Colon (tissue), 2 donors: ENCODE results near the gene KCNF1.

Experiments
- FAIRE-seq: peaks from 2 replicates; lab custom pipeline; 2012; peaks lifted over from hg19 to GRCh38; lab: Jason Lieb, UNC
- donor health status: control.
- donor health status: control.

Gene KCNF1, protein sequence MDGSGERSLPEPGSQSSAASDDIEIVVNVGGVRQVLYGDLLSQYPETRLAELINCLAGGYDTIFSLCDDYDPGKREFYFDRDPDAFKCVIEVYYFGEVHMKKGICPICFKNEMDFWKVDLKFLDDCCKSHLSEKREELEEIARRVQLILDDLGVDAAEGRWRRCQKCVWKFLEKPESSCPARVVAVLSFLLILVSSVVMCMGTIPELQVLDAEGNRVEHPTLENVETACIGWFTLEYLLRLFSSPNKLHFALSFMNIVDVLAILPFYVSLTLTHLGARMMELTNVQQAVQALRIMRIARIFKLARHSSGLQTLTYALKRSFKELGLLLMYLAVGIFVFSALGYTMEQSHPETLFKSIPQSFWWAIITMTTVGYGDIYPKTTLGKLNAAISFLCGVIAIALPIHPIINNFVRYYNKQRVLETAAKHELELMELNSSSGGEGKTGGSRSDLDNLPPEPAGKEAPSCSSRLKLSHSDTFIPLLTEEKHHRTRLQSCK

DNA sequence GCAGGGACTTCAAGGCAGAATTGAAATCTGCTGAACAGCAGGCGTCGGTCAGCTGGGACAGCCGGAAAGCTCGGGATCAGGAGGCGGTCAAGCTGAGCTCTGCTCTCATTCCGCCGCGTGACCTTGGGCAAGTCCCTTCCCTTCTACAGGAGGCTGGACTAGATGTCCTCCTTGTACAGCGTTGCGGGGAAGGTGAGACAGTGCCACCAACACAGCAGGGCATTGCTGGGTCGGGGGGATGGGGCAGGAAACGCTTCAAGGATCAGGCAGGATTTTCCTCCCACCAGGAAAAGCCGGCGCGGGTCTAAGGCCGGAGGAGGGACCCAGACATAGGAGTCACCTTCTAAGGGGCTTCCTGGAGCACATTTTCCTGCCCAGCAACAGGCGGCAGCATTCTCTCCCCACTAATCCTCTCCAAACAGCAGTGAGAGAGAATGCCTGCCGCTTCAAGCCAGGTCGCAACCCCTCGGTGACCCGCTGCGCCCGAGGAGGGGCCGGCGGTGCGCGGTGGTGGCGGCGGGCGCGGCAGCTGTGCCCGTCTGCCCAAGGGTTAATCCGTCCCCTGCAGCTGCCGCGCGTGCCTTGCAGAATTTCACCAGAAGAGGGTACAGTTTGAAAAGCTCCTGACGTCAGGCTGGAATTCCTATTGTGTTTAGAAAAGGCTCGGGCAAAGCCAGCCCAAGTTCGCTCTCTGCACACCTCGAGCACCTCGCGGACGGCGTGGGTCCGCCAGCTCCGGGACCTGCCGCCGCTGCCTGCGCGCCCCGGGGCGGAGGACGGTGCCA is at the start of gene KCNF1:
KCNF1 (plus strand) TSS at position 644 of the 785 bp plus-strand sequence. CDS start 493 bp downstream, outside the sequence.
- FAIRE-seq, result no peak

DNA sequence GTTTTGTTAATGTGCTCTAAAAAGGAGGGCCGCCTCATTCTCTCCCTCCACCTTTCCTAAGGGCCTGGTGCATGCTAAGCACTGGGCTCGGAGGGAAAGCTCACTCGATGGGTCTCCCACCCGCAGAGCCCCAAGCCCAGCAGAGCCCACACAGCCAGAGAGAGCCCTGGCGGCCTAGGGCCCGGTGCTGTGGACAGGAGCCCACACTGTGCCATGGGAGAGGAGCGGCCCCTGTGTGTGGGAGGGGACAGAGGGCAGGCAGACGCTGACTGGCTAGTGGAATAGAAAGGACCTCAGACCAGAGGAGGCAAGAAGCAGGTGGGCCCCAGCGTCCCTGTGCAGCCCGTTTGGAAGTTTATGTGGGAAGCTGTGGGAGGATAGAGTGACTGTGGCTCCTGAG is 49.4 kb upstream of the KCNF1 start:
- FAIRE-seq, result no peak

DNA sequence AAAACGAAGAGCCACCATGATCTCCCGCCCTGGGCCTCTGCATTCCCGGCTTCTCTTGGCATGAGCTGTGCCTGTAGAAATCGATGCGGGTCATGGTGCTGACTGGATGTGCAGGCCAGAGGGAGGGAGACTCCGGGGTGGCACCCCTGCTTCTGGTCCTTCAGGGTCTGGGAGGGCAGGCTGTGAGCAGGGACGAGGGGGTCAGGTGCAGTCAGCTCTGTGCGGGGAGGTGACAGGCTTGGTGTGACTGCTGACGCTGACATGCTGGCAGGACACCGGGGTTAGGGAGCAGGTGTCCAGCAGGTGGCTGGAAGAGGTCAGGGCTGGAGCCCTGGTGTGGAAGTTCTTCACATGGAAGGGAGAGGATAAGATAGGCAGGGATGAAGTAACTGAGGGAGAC is 48.7 kb upstream of the KCNF1 start:
- FAIRE-seq, result no peak

DNA sequence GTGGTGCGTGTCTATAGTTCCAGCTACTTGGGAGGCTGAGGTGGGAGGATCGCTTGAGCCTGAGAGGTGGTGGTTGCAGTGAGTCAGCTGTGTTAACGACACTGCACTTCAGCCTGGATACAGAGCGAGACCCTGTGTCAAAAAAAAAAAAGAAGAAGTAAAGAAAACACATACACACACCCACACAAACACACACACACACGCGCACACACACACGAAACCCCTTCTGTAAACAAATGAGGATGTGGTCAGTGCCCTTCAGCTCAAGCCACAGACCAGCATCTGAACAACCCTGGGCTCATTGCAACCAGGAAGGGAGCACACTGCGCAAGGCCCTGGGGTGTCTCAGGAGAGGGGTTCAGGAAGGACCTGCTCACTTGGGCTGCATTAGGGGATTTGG is 47.9 kb upstream of the KCNF1 start:
- FAIRE-seq, result no peak

DNA sequence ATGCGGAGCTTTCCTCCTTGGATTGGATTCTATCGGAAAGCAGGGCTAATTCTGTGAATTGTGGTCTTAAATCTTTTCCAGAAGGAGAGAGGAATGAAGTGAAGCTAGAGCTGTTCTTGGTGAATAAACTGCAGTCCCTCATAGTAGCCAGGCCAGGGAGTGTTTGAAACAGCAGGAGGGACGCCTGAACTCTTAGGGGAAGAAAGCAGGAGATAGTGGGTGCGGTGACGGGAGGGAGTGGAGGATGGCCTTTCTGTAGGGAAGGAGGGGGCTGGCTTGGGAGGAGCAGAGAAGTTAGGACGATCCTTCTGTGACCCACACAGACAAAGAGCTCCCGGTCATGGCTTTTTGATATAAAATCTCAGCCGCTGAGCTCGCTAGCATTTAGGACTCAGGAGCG is 47.5 kb upstream of the KCNF1 start:
- FAIRE-seq, result no peak

DNA sequence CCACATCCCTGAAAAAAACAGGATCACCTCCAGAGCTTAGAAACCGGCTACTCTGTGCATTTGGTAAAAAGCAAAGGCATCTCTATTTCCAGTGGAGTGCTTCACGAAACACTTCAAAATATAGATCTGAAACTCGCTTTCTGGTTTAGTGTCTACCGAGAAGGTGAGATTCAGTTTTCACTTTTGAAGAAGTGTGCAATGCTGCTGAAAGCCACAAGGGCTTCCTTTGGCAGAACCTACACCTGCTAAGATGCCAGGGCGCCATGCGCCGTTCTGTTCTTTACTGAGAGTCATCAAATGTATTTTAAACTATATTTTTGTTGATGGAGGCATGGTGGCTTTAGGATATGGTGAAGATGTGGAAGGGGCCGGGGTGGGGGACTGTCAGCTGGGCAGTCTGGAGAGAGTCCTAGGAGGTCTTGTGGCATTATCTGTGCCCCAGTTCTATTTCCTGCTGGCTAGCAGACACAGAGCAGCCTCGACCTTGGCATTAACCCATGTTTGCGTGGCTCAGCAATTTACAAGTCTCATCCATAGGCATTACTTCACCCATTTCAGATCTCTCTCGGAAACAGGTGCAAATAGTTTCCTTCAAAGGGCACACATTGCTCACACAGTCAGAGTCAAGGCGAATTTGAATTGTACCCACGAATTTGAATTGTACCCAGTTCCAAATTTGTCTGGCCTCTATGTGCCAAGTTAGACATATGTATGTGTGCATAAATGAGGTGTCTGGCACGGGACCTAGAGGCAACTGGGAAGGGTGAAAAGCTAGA is 46.7 kb upstream of the KCNF1 start:
- no peak for FAIRE-seq

DNA sequence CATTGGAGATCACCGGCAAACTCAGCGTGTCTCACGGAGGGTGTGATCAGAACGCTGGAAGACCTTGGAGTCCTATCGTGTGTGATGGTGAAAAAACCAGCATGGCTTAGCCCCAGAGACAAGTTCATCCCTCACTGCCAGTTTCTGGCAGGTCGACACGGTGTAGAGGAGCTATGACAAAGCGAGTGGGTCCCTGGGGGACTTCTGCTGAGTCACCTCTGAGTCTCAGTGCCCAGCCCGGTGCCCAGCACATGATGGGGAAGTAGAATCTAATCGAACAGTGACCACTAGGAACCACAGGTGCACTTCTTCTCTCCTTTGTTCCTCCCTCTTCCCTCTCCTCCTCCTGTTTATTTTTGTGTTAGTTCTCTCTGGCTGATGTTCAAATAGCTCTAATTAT is 45.9 kb upstream of the KCNF1 start:
- FAIRE-seq, result no peak

DNA sequence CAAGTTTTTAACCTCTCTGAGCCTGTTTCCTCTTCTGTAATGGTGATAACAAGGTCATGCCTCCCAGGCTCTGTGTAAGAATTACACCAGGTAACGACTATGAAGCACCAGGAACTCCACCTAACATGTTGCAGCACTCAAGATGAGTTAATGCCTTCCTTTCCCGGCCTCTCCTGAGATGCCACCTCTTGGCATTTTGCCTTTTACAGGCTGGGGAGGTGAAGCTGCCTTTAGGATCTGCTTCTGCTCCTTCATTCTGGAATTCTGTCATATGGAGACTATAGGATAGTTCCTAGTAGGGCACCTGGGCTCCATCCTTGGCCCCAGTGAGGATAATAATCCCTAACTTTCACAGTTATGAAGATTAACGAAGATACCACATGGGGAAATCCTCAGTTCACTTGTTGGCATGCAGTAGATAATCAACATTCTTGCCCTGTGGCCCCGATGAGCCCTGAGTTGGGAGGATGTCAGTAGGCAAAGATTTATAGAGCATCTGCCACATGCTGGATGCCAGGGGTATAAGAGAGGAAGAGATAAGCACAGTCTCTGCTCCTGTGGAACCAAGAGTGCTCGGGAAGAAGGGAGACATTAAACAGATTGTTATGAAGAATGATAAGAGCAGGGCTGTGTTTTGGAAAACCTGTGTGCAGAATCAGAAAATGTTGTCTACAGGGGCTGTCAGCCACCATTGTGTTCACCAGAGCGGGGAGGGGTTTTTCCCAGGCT is 43.9 kb upstream of the KCNF1 start:
- no peak for FAIRE-seq

DNA sequence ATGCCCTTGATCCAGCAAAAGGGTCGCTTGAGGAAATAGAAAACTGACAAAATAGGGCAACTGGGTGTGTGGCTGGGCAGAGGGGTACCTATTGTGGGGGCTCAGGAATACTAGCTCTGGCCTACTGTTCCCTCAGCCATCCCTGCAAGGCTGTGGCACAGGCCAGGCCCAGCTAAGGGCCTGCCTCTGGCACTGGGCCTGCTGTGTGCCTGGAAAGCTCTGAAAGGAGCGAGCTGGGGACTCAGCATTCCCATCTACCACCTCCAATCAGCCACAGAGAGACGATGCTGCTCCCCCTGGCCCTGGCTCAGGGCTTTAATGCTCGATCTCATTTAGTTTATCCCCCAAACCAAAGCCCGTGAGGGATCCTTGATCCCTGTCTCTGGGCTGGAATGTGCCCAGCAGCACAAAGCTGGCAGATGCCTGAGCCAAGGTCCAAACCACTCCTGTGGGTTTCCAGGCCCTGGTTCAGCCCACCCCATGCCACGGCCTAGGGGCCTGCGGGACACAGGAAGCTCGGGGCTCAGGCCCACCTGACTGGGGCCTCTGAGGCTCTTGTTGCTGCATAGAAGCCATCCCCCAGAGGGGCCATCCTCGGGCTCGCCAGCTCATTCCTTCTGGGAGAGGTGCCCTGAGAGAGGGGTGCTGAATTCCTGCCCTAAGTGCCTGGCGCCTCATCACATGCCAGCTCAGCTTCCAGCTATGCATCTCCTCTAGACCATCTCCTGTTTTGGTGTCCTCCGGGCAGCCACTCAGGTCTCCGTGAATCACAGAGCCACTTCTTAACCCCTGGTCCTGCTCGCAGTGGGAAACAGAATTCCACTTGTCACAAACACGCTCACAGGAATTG is 43.0 kb upstream of the KCNF1 start:
- FAIRE-seq, result no peak

DNA sequence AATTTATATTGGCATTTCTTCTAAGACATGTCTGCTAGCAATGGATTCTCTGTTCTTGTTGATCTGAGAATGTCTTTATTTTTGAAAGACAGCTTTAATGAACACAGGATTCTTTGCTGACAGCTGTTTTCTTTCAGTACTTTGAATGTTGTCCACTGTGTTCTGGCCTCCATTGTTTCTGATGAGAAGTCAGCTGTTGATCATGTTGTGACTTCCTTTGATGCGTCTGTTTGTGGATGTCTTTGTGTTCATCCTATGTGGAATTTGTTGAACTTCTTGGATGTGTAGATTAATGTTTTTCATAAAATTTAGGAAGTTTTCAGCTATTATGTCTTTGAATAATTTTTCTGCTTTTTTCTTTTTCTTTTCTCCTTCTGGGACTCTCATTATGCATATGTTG is 39.8 kb upstream of the KCNF1 start:
- FAIRE-seq, result no peak

DNA sequence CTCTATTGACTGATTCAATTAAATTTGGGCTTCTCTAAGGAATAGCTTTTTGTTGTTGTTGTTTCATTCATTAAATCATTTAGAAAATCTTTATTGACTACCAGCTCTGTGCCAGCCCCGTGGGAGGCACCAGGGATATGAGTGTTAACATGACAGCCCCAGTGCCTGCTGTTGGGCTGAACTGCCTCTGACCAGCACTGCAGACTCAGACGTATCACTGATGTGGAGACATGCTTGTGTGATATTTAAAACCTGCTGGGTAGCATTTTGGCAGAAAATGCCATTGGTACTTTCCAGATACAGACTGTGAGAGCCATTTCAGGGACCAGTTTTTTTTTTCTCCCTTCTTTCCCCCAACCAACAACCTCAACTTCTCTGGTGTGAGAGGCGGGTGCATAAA is 38.6 kb upstream of the KCNF1 start:
- FAIRE-seq, result no peak

DNA sequence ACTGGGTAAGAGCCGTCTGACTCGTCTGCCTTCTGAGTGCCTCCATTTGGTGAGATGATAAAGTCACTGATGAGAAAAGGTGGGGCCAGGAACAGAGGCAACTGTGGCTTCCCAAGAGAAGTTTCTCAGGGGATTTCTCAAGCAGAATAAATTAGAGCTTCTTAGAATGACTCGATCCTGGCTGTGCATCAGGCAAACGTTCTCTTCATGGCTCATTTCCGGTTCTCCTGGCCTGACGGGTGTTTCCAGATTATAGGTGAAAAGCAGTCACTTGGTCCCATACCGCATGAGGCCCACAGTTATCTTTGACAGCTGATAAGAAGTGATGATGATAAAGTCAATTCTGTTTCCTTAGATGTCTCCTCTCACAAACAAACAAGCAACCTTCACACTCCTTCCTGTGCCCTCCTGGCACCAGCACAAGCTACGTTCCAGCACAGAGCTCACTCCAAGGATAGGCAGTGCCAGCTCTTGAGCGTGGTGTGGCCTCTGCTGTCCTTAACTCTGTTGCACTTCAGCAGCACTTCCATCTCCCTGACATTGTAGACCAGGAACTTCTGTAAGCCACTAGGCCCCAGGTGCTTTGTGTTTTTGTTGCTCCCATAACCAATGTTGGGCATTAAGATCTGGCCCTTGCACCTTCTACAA is 37.8 kb upstream of the KCNF1 start:
- no peak for FAIRE-seq

DNA sequence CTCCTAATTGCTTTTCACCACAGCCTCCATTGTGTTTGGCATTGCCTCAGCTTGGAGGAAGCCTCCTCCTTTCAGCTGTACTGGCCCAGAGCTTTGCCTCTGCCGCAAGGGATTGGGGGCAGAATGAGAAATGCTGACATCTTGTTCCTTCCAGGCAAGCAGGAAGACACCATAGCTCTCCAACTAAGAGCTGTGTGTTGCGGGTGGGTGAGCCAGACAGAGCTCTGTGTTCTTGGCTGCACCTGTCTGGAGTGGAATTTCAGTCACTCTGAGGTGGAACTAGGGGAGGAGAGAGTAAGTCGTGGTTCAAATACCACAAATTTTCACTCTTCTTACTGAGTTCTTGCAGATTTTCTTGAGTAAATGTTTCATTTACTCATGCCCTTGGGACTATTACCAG is 36.6 kb upstream of the KCNF1 start:
- FAIRE-seq, result no peak

DNA sequence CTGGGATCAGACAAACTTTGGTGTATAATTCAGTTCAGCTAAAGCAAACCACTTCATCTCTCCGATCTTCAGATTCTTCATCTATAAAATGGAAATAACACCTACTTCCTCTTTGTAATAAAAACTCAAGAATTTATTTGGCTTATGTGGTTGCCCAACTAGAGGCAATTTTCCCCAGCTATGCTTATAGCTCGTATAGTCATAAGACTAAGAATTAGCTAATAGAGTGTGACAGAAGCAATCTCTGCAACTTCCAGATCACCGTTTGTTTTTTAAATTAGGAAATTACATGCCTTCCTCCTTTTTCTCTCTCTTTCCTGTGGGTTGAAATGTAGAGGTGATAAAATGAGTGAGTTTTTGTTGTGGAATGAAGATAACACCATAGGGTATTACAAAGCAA is 35.3 kb upstream of the KCNF1 start:
- no peak for FAIRE-seq

DNA sequence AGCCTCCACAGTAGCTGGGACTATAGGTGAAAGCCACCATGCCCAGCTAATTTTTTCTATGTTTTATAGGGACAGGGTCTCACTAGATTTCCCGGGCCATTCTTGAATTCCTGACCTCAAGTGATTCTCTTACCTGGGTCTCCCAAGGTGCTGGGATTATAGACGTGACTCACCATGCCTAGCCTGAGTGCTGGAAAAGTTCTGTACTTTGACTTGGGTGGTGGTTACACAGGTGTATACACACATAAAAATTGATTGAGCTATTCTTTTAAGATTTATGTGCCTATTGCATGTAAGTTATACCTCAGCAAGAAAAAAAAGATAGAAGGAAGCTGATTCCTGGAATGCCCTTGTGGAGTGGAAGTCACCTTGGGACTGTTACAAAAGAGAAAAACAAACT is 34.8 kb upstream of the KCNF1 start:
- FAIRE-seq, result peak; percentile 78

DNA sequence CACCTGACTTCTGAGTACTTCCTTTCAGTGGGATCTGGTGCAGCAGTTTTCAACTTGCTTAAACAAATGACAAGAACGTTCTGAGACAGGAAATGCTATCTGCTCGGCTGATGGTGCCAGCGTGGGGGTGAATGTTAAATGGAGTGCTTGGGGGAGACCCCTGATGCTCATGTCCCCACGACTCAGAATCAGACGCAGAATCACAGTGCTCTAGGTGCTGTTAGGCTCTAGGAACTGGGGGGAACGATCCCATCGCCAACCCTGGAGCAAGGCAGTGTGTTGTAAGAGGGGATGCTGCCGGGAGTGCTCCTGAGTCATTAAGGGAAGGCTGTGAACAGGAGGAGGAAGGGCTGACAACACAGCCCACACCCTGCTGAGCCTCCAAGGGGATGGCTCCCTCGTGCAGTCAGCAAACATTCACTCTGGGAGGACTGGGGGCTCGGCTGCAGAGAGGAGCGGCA is 34.1 kb upstream of the KCNF1 start:
- no peak for FAIRE-seq

DNA sequence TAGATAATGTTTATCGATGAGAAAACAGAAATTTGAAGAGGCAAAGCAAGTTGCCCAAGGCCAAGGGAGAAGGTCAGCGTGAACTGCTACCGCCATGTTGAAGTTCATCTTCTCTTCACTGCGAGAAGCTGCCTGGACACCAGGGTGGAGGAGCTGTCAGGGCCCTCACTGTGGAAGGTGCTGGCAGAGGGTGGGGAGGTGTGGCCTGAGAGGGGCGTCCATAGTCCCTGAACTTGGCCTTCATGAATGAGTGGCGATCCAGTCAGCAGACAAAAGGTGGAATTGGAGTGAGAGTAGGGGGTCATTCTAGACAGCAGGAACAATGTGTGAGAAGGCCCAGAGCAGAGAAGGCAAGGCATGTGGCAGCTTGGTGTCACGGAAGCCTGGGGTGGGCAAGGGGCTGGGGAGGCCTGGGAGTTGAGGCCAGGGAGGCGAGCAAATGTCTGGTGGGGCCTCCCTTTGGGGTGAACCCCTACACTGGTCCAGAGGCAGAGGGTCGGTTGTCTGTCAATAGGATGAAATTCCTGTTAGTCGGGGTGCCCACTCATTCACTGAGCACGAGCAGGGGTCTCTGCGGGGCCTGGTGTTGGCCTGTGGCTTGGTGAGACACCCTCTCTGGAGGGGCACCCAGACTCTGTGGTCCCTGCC is 33.3 kb upstream of the KCNF1 start:
- FAIRE-seq, result no peak

DNA sequence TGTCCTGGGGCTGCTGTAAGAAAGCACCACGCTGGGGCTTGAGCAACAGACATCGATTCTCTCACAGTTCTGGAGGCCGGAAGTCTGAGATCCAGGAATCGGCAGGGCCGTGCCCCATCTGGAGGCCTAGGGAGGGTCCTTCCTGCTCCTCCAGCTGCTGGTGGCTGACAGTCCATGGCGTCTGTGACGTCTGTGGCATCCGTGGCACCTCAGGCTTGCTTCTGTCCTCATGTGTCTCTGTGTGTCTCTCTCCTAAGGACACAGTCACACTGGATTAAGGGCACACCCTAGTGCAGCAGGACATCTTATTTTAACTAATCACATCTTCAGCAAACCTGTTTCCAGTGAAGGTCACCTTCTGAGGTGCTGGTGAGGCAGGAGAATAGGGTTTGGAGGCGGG is 32.6 kb upstream of the KCNF1 start:
- no peak for FAIRE-seq

DNA sequence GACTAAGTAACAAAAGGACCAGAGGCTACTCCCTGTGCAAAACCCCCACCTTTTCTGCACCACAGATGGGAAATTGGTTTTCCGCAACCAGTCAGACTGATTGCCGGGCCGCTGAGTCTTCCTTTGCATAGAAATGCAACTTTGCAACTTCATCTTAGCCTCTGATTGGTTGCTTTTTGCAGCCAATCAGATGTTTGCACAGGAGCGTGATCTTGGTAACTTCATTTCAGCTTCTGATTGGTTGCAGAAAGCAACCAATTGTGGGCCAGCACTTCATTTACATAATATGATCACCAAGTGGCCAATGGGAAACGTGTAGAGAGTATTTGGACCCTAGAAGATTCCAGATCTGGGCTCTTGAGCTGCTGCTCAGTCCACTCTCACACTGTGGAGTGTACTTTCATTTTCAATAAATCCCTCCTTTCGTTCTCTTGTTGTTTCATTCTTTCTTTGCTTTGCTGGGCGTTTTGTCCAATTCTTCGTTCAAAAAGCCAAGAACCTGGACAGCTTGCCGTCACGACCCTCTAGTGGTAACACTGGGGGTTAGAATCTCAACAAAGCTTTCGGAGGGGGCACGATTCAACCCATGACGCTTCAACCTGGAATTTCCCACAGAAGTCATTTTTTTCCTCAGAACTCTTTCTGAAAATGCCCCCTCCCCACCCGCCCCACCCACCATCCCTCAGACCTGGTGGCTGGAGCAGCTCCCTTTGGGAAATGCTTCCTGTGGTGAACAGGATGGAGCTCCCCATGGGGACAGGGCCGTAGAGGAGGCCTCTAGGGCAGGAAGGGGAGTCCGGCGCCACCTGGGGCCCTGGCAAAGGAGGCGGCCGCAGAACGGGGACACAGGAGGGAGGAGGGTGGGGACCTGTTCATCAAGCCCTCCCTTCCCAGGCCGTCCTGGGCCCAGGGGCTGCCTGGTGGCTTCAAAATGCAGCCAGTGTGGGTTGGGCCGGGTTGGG is 31.8 kb upstream of the KCNF1 start:
- FAIRE-seq, result no peak
